ENCODE measurements around the gene NOP10. TPM values are rescaled to one million over a fixed set of nuclear protein-coding genes. Genes with fewer than 3 reads are reported as not detected.
"Not testable (repeated sequence)": the region's sequence is repeated elsewhere in the genome, so short reads cannot be mapped to it uniquely, and the experiment has no call there.

NOP10 gene
- total RNA-seq, 3 donors from 2014 or later (not counting 1 experiment from before 2014, with no cell fraction given), result 56.6 to 69.9 (median 56.7) TPM

DNA sequence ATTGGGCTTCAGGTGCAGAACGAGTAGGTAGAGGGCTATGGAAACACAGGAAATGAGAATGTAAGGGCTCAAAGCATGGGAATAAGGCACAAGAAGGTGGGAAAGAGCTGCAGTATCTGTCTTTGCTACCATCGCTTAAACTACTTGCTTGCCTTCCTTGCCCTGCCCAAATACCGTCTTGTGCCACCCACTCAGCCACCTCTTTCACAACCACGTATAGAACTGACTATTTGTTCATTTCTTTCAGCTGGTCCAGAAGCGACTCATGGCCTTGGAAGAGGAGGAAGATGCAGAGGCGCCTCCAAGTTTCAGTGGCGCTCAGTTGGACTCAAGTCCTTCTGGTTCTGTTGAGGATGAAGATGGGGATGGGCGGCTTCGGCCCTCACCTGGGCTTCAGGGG is 12.3 kb upstream of the NOP10 start:
- Mint-ChIP-seq H3K4me3 (no peak overlapping the region), H3K27me3 (ENCODE audit: low read depth in 2 of 2) (no peaks in the 10 kb centered on the region), H3K27ac (no peak overlapping the region), H3K4me1 (peaks cover 0 to 4% of the 10 kb centered on the region in 2 donors), H3K9me3 (no peaks in the 10 kb centered on the region), H3K36me3 (no peaks in the 10 kb centered on the region)
- Histone ChIP-seq H3K27me3 (ENCODE audit: control insufficient read depth, insufficient read depth, low read length) (no peaks in the 10 kb centered on the region), H3K27ac (ENCODE audit: low read length) (no peak overlapping the region), H3K9me3 (ENCODE audit: control insufficient read depth, insufficient read depth, low read length) (no peaks in the 10 kb centered on the region), H3K4me1 (ENCODE audit: control insufficient read depth, insufficient read depth, low read length) (no peaks in the 10 kb centered on the region), H3K36me3 (ENCODE audit: control insufficient read depth, insufficient read depth, low read length) (peaks cover 21% of the 10 kb centered on the region), H3K4me3 (ENCODE audit: low read length) (no peak overlapping the region)
- 92% methylated on average over 9 of the region's 9 CpGs for WGBS (ENCODE audit: insufficient coverage)
- ATAC-seq, result no peak
- intact Hi-C loops (cut with micrococcal nuclease), result no loop called here
- TF ChIP-seq, protein P1, sequence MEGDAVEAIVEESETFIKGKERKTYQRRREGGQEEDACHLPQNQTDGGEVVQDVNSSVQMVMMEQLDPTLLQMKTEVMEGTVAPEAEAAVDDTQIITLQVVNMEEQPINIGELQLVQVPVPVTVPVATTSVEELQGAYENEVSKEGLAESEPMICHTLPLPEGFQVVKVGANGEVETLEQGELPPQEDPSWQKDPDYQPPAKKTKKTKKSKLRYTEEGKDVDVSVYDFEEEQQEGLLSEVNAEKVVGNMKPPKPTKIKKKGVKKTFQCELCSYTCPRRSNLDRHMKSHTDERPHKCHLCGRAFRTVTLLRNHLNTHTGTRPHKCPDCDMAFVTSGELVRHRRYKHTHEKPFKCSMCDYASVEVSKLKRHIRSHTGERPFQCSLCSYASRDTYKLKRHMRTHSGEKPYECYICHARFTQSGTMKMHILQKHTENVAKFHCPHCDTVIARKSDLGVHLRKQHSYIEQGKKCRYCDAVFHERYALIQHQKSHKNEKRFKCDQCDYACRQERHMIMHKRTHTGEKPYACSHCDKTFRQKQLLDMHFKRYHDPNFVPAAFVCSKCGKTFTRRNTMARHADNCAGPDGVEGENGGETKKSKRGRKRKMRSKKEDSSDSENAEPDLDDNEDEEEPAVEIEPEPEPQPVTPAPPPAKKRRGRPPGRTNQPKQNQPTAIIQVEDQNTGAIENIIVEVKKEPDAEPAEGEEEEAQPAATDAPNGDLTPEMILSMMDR (IDR thresholded peaks at IDR 0.05), result no peak
- DNase-seq, result no peak

DNA sequence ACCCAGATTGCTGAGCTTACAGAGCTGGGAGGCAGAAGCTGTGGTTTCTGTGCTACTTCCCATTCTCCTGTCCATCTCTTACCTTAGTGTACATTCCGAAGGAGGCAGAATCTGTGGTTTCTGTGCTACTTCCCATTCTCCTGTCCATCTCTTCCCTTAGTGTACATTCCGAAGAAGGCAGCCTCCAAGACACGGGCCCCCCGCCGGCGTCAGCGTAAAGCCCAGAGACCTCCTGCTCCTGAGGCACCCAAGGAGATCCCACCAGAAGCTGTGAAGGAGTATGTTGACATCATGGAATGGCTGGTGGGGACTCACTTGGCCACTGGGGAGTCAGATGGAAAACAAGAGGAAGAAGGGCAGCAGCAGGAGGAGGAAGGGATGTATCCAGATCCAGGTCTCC is 11.3 kb upstream of the NOP10 start:
- Mint-ChIP-seq H3K9me3 (no peaks in the 10 kb centered on the region), H3K36me3 (no peaks in the 10 kb centered on the region), H3K27me3 (ENCODE audit: low read depth in 2 of 2) (no peaks in the 10 kb centered on the region), H3K4me3 (no peak overlapping the region), H3K27ac (no peak overlapping the region), H3K4me1 (peaks cover 0 to 4% of the 10 kb centered on the region in 2 donors)
- no peaks in the 10 kb centered on the region for H3K4me1 ChIP-seq (ENCODE audit: control insufficient read depth, insufficient read depth, low read length)
- 92% methylated on average over 7 of the region's 7 CpGs for WGBS (ENCODE audit: insufficient coverage)
- no peak overlapping the region for H3K4me3 ChIP-seq (ENCODE audit: low read length)
- ATAC-seq (no peak), DNase-seq (no peak)
- no peak overlapping the region for H3K27ac ChIP-seq (ENCODE audit: low read length)
- no peaks in the 10 kb centered on the region for H3K27me3 ChIP-seq (ENCODE audit: control insufficient read depth, insufficient read depth, low read length)
- intact Hi-C loops (cut with micrococcal nuclease), result no loop called here
- TF ChIP-seq, protein P1 (IDR thresholded peaks at IDR 0.05), result no peak
- H3K9me3 ChIP-seq (ENCODE audit: control insufficient read depth, insufficient read depth, low read length), result no peaks in the 10 kb centered on the region
- H3K36me3 ChIP-seq (ENCODE audit: control insufficient read depth, insufficient read depth, low read length), result peaks cover 19% of the 10 kb centered on the region

DNA sequence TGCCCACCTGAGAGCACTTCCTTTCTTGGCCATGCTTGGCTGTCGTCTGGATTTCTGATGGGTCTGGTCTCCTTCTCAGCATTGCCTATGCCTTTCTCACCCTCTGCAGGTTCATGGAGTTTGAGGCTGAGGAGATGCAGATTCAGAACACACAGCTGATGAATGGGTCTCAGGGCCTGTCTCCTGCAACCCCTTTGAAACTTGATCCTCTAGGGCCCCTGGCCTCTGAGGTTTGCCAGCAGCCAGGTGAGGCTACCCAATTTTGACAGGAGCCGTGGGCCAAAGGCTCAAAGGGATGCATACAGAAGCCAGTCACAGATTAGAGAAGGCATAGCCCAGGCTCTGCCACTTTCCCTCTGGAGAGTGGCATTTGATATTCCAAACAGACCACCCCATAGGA is 10.7 kb upstream of the NOP10 start:
- Histone ChIP-seq H3K4me1 (ENCODE audit: control insufficient read depth, insufficient read depth, low read length) (no peaks in the 10 kb centered on the region), H3K4me3 (ENCODE audit: low read length) (no peak overlapping the region), H3K36me3 (ENCODE audit: control insufficient read depth, insufficient read depth, low read length) (peaks cover 19% of the 10 kb centered on the region), H3K9me3 (ENCODE audit: control insufficient read depth, insufficient read depth, low read length) (no peaks in the 10 kb centered on the region), H3K27me3 (ENCODE audit: control insufficient read depth, insufficient read depth, low read length) (no peaks in the 10 kb centered on the region), H3K27ac (ENCODE audit: low read length) (no peak overlapping the region)
- intact Hi-C loops (cut with micrococcal nuclease), result no loop called here
- TF ChIP-seq, protein P1 (IDR thresholded peaks at IDR 0.05), result no peak
- H3K27ac Mint-ChIP-seq, result no peak overlapping the region
- peaks cover 0 to 4% of the 10 kb centered on the region in 2 donors for H3K4me1 Mint-ChIP-seq
- no peaks in the 10 kb centered on the region for H3K36me3 Mint-ChIP-seq
- H3K4me3 Mint-ChIP-seq, result no peak overlapping the region
- H3K9me3 Mint-ChIP-seq, result no peaks in the 10 kb centered on the region
- H3K27me3 Mint-ChIP-seq (ENCODE audit: low read depth in 2 of 2), result no peaks in the 10 kb centered on the region
- ATAC-seq, result no peak
- DNase-seq, result no peak
- WGBS (ENCODE audit: insufficient coverage), result 83% methylated on average over 2 of the region's 2 CpGs

DNA sequence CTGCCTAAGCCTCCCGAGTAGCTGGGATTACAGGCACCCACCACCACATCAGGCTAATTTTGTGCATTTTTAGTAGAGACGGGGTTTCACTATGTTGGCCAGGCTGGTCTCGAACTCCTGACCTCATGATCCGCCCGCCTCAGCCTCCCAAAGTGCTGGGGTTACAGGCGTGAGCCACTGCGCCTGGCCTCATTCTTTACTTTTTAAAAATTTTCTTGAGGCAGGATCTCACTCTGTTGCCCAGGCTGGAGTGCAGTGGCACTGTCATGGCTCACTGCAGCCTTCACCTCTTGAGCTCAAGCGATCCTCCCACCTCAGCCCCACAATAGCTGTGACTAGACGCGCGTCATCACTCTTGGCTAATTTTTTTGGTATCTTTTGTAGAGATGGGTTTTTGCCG is 10.1 kb upstream of the NOP10 start:
- H3K36me3 Mint-ChIP-seq; intact Hi-C loops (cut with micrococcal nuclease); ATAC-seq; H3K4me3 ChIP-seq (ENCODE audit: low read length); H3K9me3 Mint-ChIP-seq; H3K27ac ChIP-seq (ENCODE audit: low read length); H3K9me3 ChIP-seq (ENCODE audit: control insufficient read depth, insufficient read depth, low read length); H3K27ac Mint-ChIP-seq; H3K27me3 ChIP-seq (ENCODE audit: control insufficient read depth, insufficient read depth, low read length); H3K4me3 Mint-ChIP-seq; H3K4me1 Mint-ChIP-seq; DNase-seq; H3K4me1 ChIP-seq (ENCODE audit: control insufficient read depth, insufficient read depth, low read length); H3K27me3 Mint-ChIP-seq (ENCODE audit: low read depth in 2 of 2): not testable (repeated sequence)
- peaks cover 14% of the 10 kb centered on the region for H3K36me3 ChIP-seq (ENCODE audit: control insufficient read depth, insufficient read depth, low read length)
- WGBS (ENCODE audit: insufficient coverage), result 97% methylated on average over 9 of the region's 12 CpGs

Data from natural killer cell (primary cell).